Measurements from ENCODE around the gene LRRC3. TPM values are rescaled to one million over a fixed set of nuclear protein-coding genes. Genes with fewer than 3 reads are reported as not detected.

Gene LRRC3
- total and polyA plus RNA-seq, 4 donors = 3.0 to 14.2 (median 7.5) TPM

- no peak for DNase-seq (ENCODE audit: low spot score)
- H3K9me3 ChIP-seq (ENCODE audit: control insufficient read depth in 4 of 4, low read length in 3 of 4) = no peaks in the 10 kb centered on the region
- WGBS = 64% methylated on average over 16 of the region's 16 CpGs
- H3K36me3 ChIP-seq (ENCODE audit: control insufficient read depth in 4 of 4, insufficient read depth in 3 of 4, low read depth in 1 of 4, low read length in 3 of 4) = no peaks in the 10 kb centered on the region
- no peak overlapping the region for H3K4me3 ChIP-seq (ENCODE audit: low read depth in 1 of 3, low read length in 3 of 3)
- no peak overlapping the region for H3K9ac ChIP-seq (ENCODE audit: low read depth in 1 of 2, low read length in 2 of 2)
- TF ChIP-seq, protein P1, sequence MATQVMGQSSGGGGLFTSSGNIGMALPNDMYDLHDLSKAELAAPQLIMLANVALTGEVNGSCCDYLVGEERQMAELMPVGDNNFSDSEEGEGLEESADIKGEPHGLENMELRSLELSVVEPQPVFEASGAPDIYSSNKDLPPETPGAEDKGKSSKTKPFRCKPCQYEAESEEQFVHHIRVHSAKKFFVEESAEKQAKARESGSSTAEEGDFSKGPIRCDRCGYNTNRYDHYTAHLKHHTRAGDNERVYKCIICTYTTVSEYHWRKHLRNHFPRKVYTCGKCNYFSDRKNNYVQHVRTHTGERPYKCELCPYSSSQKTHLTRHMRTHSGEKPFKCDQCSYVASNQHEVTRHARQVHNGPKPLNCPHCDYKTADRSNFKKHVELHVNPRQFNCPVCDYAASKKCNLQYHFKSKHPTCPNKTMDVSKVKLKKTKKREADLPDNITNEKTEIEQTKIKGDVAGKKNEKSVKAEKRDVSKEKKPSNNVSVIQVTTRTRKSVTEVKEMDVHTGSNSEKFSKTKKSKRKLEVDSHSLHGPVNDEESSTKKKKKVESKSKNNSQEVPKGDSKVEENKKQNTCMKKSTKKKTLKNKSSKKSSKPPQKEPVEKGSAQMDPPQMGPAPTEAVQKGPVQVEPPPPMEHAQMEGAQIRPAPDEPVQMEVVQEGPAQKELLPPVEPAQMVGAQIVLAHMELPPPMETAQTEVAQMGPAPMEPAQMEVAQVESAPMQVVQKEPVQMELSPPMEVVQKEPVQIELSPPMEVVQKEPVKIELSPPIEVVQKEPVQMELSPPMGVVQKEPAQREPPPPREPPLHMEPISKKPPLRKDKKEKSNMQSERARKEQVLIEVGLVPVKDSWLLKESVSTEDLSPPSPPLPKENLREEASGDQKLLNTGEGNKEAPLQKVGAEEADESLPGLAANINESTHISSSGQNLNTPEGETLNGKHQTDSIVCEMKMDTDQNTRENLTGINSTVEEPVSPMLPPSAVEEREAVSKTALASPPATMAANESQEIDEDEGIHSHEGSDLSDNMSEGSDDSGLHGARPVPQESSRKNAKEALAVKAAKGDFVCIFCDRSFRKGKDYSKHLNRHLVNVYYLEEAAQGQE (IDR thresholded peaks at IDR 0.05) = no peak
- TF ChIP-seq HNF4A (conservative IDR thresholded peaks at IDR 0.05) (peak in 1 of 2 donors; percentile 4), NR2F2 (IDR thresholded peaks at IDR 0.05) (no peak), EGR1 (IDR thresholded peaks at IDR 0.05; ENCODE audit: low read depth in 2 of 2) (no peak)
- no peaks in the 10 kb centered on the region for H3K27me3 ChIP-seq (ENCODE audit: control insufficient read depth in 4 of 4, insufficient read depth in 4 of 4, low read length in 3 of 4)
- H3K4me1 ChIP-seq (ENCODE audit: control insufficient read depth in 4 of 4, insufficient read depth in 4 of 4, low read length in 3 of 4) = peaks cover 0 to 23% (median 14%) of the 10 kb centered on the region in 4 donors
- H3K27ac ChIP-seq (ENCODE audit: low read depth in 1 of 2, low read length in 2 of 2) = no peak overlapping the region
Measured at GRCh38 chr21:44505673-44506278, 50.5 kb downstream of the LRRC3 start.

DNA sequence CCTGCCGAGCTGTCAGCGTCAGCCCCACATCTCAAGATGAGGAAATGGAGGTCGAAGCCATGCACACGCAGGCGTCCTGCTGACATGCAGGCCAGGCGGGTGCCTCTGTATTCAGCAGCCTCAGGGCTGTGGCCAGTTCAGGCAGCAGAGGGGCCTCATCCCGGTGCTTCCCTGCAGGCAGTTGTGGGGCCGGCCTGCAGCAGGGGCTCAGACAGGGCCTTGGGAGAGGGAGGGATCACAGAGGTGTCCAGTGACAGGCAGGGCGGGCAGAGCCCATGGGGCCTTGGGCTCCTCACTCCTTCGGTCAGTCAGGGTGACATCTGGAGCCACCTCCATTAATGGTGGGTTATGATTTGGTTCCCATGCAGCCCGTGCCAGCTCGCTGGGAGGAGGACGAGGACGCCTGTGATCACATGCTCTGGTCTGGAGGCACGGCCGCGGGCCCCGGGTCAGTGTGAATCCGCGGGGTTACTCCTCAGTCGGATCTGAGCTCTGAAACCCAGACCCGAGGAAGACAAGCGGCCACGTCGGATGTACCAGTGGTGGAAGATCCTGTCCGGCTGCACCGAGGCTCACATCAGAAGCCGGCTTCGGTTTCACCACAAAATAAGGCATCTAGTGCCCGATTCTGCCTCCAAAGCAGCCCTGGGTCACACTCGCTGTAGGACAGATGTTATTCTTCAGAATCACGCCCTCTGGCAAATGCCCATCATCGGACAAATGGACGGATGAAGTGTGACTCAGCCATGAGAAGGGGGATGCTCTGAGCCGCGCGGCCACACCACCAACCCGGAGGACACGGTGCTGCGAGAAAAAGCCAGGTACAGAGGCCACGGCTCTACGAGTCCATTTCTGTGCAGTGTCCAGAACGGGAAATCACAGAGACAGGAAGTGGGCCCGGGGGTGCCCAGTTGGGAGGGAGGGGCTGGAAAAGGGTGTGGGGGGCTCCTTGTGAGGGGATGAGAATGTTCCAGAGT lies 51.3 kb downstream of the LRRC3 start:
- no peak overlapping the region for H3K9ac ChIP-seq (ENCODE audit: low read depth in 1 of 2, low read length in 2 of 2)
- no peak overlapping the region for H3K4me3 ChIP-seq (ENCODE audit: low read depth in 1 of 3, low read length in 3 of 3)
- WGBS = 90% methylated on average over 44 of the region's 44 CpGs
- H3K4me1 ChIP-seq (ENCODE audit: control insufficient read depth in 4 of 4, insufficient read depth in 4 of 4, low read length in 3 of 4) = peaks cover 0 to 26% (median 15%) of the 10 kb centered on the region in 4 donors
- no peaks in the 10 kb centered on the region for H3K36me3 ChIP-seq (ENCODE audit: control insufficient read depth in 4 of 4, insufficient read depth in 3 of 4, low read depth in 1 of 4, low read length in 3 of 4)
- H3K27ac ChIP-seq (ENCODE audit: low read depth in 1 of 2, low read length in 2 of 2) = no peak overlapping the region
- DNase-seq (ENCODE audit: low spot score) = no peak
- no peak for TF ChIP-seq SP1 (IDR thresholded peaks at IDR 0.05)
- TF ChIP-seq, protein P2, sequence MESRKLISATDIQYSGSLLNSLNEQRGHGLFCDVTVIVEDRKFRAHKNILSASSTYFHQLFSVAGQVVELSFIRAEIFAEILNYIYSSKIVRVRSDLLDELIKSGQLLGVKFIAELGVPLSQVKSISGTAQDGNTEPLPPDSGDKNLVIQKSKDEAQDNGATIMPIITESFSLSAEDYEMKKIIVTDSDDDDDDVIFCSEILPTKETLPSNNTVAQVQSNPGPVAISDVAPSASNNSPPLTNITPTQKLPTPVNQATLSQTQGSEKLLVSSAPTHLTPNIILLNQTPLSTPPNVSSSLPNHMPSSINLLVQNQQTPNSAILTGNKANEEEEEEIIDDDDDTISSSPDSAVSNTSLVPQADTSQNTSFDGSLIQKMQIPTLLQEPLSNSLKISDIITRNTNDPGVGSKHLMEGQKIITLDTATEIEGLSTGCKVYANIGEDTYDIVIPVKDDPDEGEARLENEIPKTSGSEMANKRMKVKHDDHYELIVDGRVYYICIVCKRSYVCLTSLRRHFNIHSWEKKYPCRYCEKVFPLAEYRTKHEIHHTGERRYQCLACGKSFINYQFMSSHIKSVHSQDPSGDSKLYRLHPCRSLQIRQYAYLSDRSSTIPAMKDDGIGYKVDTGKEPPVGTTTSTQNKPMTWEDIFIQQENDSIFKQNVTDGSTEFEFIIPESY (IDR thresholded peaks at IDR 0.05) = no peak
- TF ChIP-seq TAF1 (conservative IDR thresholded peaks at IDR 0.05) = no peak
- TF ChIP-seq YY1 (IDR thresholded peaks at IDR 0.05) = no peak
- TF ChIP-seq RXRA (IDR thresholded peaks at IDR 0.05) = no peak
- no peak for TF ChIP-seq HNF4G (IDR thresholded peaks at IDR 0.05)
- no peak for TF ChIP-seq NR2F2 (IDR thresholded peaks at IDR 0.05)
- TF ChIP-seq RAD21 (IDR thresholded peaks at IDR 0.05) = no peak
- TF ChIP-seq FOXA1 (IDR thresholded peaks at IDR 0.05) = no peak
- TF ChIP-seq, protein P3, sequence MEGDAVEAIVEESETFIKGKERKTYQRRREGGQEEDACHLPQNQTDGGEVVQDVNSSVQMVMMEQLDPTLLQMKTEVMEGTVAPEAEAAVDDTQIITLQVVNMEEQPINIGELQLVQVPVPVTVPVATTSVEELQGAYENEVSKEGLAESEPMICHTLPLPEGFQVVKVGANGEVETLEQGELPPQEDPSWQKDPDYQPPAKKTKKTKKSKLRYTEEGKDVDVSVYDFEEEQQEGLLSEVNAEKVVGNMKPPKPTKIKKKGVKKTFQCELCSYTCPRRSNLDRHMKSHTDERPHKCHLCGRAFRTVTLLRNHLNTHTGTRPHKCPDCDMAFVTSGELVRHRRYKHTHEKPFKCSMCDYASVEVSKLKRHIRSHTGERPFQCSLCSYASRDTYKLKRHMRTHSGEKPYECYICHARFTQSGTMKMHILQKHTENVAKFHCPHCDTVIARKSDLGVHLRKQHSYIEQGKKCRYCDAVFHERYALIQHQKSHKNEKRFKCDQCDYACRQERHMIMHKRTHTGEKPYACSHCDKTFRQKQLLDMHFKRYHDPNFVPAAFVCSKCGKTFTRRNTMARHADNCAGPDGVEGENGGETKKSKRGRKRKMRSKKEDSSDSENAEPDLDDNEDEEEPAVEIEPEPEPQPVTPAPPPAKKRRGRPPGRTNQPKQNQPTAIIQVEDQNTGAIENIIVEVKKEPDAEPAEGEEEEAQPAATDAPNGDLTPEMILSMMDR (IDR thresholded peaks at IDR 0.05; ENCODE audit: low read depth, low read length, missing input control) = no peak
- TF ChIP-seq HNF4A (conservative IDR thresholded peaks at IDR 0.05) = no peak
- no peak for TF ChIP-seq FOXA2 (IDR thresholded peaks at IDR 0.05)
- no peak for TF ChIP-seq ATF3 (IDR thresholded peaks at IDR 0.05)
- TF ChIP-seq GABPA (IDR thresholded peaks at IDR 0.05 in 1 of 2, conservative IDR thresholded peaks at IDR 0.05 in 1 of 2) = no peak
- no peaks in the 10 kb centered on the region for H3K27me3 ChIP-seq (ENCODE audit: control insufficient read depth in 4 of 4, insufficient read depth in 4 of 4, low read length in 3 of 4)
- no peaks in the 10 kb centered on the region for H3K9me3 ChIP-seq (ENCODE audit: control insufficient read depth in 4 of 4, low read length in 3 of 4)
